GM23338 (cell line): ENCODE results near the gene MMP25.

Source experiments
- CREB1 ChIP-seq: fragments of 250-450 bp; sonication (Bioruptor Pico); IDR thresholded peaks from 2 replicates; pipeline ENCODE4 v1.5.0; 2020; ENCODE audit warnings: low read depth, mild to moderate bottlenecking, moderate library complexity
- CTCF ChIP-seq, 2 experiments: fragments of 200-600 bp in 1 of 2; sonication (generic) in 1 of 2; conservative IDR thresholded peaks; 2 replicates each; pipeline versions ENCODE4 v1.5.1 to v1.6.1; 2016 to 2017; ENCODE audit warnings: antibody characterized with exemption in 2 of 2, low read depth in 2 of 2, mild to moderate bottlenecking in 2 of 2, moderate library complexity in 1 of 2
- ETS1 ChIP-seq: IDR thresholded peaks from 2 replicates; pipeline ENCODE4 v1.6.1; 2016; ENCODE audit warnings: antibody characterized with exemption
- EZH2 ChIP-seq: fragments of 200-600 bp; sonication (generic); IDR thresholded peaks from one replicate; pipeline ENCODE4 v1.8.0; 2017; ENCODE audit warnings: antibody characterized with exemption, mild to moderate bottlenecking, low read depth; ENCODE audit not compliant: unreplicated experiment
- EZH2phosphoT487 ChIP-seq: fragments of 200-600 bp; sonication (generic); IDR thresholded peaks from one replicate; pipeline ENCODE4 v1.8.1; 2018; ENCODE audit warnings: antibody characterized with exemption; ENCODE audit not compliant: unreplicated experiment
- JUNB ChIP-seq: IDR thresholded peaks from one replicate; pipeline ENCODE4 v1.6.1; 2016; ENCODE audit warnings: antibody characterized with exemption; ENCODE audit not compliant: unreplicated experiment
- NANOG ChIP-seq: IDR thresholded peaks from 2 replicates; pipeline ENCODE4 v1.6.1; 2016; ENCODE audit warnings: antibody characterized with exemption, borderline replicate concordance
- POLR2AphosphoS5 ChIP-seq: IDR thresholded peaks from 2 replicates; pipeline ENCODE4 v1.6.1; 2016; ENCODE audit warnings: antibody characterized with exemption, low read depth
- ZNF114 ChIP-seq: fragments of 250-450 bp; sonication (Bioruptor Pico); IDR thresholded peaks from 2 replicates; pipeline ENCODE4 v1.5.0; 2020; ENCODE audit warnings: mild to moderate bottlenecking, moderate library complexity
- ZNF331 ChIP-seq: fragments of 250-450 bp; sonication (Bioruptor Pico); IDR thresholded peaks from 2 replicates; pipeline ENCODE4 v1.5.0; 2020; ENCODE audit warnings: low read depth, mild to moderate bottlenecking, moderate library complexity
- TF ChIP-seq, protein P1 (sequence below): IDR thresholded peaks from one replicate; pipeline ENCODE4 v1.6.1; 2018; ENCODE audit warnings: antibody characterized with exemption; ENCODE audit not compliant: unreplicated experiment

DNA sequence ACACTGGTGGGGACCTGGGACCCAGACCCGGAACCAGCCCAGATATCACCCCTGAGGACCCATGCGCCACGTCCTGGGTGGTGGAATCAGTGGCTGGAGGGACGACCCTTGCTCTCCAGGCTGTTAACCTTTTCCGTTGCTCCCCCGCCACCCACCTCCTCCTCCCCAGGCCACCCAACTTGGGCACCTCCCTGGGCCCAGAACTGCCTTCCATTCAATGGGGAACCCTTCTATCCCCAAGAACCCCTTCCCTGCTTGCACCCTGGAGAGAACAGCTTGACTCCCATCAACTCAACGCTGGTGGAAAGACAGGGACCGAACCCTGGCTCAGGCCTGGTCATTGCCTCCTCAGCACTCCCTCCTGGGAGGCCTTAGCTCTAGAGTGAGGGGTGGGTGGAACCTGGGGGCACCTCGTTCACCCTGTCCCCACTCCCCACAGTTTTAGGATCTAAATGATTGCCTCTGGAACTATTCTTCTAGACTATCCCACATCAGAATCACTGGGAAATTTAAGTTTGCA lies 13.4 kb downstream of the MMP25 start:
- no peak for TF ChIP-seq CTCF (conservative IDR thresholded peaks at IDR 0.05; ENCODE audit: low read depth in 2 of 2)
- no peak for TF ChIP-seq JUNB
- TF ChIP-seq, protein P1, sequence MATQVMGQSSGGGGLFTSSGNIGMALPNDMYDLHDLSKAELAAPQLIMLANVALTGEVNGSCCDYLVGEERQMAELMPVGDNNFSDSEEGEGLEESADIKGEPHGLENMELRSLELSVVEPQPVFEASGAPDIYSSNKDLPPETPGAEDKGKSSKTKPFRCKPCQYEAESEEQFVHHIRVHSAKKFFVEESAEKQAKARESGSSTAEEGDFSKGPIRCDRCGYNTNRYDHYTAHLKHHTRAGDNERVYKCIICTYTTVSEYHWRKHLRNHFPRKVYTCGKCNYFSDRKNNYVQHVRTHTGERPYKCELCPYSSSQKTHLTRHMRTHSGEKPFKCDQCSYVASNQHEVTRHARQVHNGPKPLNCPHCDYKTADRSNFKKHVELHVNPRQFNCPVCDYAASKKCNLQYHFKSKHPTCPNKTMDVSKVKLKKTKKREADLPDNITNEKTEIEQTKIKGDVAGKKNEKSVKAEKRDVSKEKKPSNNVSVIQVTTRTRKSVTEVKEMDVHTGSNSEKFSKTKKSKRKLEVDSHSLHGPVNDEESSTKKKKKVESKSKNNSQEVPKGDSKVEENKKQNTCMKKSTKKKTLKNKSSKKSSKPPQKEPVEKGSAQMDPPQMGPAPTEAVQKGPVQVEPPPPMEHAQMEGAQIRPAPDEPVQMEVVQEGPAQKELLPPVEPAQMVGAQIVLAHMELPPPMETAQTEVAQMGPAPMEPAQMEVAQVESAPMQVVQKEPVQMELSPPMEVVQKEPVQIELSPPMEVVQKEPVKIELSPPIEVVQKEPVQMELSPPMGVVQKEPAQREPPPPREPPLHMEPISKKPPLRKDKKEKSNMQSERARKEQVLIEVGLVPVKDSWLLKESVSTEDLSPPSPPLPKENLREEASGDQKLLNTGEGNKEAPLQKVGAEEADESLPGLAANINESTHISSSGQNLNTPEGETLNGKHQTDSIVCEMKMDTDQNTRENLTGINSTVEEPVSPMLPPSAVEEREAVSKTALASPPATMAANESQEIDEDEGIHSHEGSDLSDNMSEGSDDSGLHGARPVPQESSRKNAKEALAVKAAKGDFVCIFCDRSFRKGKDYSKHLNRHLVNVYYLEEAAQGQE: no peak
- TF ChIP-seq ETS1: no peak
- no peak for TF ChIP-seq EZH2phosphoT487
- no peak for TF ChIP-seq POLR2AphosphoS5
- no peak for TF ChIP-seq ZNF331
- no peak for TF ChIP-seq ZNF114 (CRISPR knock-in tag)
- no peak for TF ChIP-seq EZH2
- TF ChIP-seq NANOG: no peak
- TF ChIP-seq CREB1 (CRISPR knock-in tag): no peak
